HG03565 (cell line): Measurements from ENCODE around the gene PTPRQ.

Experiments
- ATAC-seq: cut with Tn5 transposase; IDR thresholded peaks from one replicate; pipeline ENCODE4 v1.9.1; 2021; ENCODE audit warnings: mild to moderate bottlenecking, moderate library complexity; ENCODE audit not compliant: unreplicated experiment

The PTPRQ gene

GRCh38 chr12:80717856-80718255 is 273.8 kb downstream of the PTPRQ start:
- ATAC-seq = no peak

DNA sequence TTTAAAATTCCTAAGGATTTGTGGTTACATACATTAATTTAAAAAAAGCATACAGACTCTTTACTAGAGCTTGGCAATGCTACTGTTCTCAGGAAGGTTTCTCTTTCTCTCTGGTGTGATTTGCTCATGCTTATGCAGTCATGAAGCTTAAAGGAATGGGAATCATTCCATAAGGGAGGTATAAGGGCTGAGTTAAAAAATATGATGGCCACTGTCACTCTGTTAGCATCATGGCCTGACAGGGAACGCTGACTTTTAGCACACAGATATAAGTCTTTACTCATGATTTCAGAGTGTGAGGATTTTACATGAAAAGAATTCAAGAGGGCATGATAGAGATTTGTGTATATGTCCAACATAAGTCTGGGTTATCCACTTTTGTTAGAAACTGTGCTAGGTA is 276.5 kb downstream of the PTPRQ start:
- no peak for ATAC-seq

GRCh38 chr12:80721326-80721725 is 277.3 kb downstream of the PTPRQ start:
- no peak for ATAC-seq
